GM12875 (cell line): ENCODE measurements around the gene UBE2G2.

Experiments
- H3K4me3 ChIP-seq: one replicate; pipeline ENCODE4 v1.5.1; 2011; ENCODE audit warnings: low read depth, low read length, control low read depth
- TF ChIP-seq, protein P1 (sequence below): IDR thresholded peaks from 2 replicates; pipeline ENCODE4 v1.5.1; 2011; ENCODE audit warnings: low read depth, mild to moderate bottlenecking, control low read depth, inconsistent platforms, low read length, moderate library complexity, borderline replicate concordance; ENCODE audit not compliant: insufficient read depth

The UBE2G2 gene

DNA sequence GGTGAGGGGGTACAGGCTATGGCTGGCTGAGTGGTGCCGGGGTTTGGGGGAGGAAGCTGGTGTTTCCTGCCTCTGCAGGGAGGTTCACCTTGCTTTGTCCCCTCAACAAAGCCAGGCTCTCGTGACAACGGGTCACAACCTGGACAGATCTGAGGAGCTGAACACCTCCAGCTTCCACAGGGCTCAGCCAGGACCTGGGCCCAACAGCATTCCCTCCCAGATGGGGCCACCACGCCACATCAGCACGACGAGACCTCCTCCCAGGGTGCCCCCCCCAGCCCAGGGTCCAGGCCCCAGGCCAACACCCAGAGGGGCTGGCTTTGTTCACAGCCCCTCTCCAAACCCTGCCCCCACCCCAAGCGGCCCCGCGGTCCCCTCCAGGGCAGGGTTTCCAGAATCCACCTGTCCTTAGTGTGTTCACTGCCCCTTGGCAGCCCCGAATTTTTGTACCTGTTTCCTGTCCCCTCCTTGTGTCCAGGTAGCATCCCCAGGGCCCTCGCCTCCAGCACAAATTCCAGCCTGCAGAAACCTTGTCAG lies 34.7 kb downstream of the UBE2G2 start:
- no peak overlapping the region for H3K4me3 ChIP-seq
- TF ChIP-seq, protein P1, sequence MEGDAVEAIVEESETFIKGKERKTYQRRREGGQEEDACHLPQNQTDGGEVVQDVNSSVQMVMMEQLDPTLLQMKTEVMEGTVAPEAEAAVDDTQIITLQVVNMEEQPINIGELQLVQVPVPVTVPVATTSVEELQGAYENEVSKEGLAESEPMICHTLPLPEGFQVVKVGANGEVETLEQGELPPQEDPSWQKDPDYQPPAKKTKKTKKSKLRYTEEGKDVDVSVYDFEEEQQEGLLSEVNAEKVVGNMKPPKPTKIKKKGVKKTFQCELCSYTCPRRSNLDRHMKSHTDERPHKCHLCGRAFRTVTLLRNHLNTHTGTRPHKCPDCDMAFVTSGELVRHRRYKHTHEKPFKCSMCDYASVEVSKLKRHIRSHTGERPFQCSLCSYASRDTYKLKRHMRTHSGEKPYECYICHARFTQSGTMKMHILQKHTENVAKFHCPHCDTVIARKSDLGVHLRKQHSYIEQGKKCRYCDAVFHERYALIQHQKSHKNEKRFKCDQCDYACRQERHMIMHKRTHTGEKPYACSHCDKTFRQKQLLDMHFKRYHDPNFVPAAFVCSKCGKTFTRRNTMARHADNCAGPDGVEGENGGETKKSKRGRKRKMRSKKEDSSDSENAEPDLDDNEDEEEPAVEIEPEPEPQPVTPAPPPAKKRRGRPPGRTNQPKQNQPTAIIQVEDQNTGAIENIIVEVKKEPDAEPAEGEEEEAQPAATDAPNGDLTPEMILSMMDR: no peak

DNA sequence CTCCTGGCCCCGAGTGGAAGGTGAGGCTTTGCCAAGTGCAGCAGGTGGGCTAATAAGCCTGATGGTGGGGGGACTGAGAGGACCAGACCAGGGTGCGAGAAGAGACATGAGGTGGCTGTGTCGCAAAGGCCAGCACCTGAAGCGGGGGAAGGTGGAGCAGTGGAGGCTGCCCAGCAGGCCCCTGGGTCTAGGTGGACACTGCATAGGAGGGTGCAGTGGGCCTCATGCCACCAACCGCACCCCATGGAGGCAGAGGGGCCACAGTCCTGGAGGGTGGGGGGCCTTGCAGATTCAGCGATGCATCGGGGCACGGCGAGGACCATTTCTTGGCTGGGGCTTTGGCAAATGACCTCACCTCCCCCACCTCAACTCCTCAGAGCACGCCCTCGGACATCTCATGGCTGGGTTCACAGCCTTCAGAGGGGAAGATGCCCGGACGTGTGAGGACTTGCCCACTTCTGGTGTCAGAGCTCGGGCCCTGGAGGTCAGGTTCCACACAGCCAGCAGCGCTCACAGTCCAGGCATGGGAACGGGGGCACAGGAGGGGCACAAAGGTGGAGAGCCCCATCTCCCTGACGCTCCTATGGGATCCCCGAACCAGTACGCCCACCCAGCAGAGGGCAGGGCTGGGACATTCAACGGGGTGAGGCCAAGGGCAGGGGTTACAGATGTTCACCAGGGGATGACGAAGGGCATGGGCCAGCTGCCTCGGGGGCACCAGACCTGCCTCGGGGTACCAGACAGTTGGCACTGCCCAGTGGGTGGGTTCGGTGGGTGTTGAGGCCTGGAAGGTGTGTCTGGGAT lies 35.4 kb downstream of the UBE2G2 start:
- TF ChIP-seq, protein P1: no peak
- no peak overlapping the region for H3K4me3 ChIP-seq

- TF ChIP-seq, protein P1: no peak
- no peak overlapping the region for H3K4me3 ChIP-seq
These were observed 36.2 kb downstream of the UBE2G2 start for GRCh38 chr21:44765231-44766013.

GRCh38 chr21:44764319-44765230 lies 37.0 kb downstream of the UBE2G2 start:
- TF ChIP-seq, protein P1: no peak
- no peak overlapping the region for H3K4me3 ChIP-seq

DNA sequence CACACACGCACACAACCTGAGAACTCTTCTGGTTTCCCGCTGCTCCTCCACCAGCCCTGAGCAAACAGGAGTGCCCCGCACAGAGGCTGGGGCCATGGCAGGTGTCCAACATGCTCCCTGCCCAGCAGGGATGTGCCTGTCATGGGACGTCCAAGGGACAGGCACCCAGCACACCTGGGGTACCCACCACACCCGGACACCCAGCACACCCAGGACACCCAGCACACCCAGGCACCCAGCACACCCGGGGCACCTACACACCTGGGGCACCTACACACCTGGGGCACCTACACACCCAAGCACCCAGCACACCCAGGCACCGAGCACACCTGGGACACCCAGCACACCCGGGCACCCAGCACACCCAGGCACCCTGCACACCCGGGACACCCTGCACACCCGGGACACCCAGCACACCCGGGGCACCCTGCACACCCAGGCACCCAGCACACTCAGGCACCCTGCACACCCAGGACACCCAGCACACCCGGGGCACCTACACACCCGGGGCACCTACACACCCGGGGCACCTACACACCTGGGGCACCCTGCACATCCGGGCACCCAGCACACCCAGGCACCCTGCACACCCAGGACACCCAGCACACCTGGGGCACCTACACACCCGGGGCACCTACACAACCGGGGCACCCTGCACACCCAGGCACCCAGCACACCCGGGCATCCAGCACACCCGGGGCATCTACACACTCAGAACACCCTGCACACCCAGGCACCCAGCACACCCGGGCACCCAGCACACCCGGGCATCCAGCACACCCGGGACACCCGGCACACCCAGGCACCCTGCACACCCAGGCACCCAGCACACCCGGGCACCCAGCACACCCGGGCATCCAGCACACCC lies 37.9 kb downstream of the UBE2G2 start:
- TF ChIP-seq, protein P1: no peak
- H3K4me3 ChIP-seq: no peak overlapping the region

DNA sequence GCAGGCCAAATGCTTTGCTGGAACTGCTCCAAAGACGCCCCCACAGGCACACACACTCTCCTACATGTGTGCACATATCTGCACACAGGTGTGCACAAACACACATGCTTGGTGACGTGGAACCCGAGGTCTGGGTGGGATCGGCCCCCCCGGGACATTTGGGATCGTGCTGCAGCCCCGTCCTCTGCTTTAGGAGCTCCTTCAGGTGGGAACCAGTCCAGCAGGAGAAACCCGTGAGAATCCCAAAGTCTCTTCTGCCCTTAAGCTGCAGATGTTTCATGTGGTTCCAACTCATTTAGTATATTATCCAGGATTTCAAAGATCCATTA lies 38.6 kb downstream of the UBE2G2 start:
- H3K4me3 ChIP-seq: no peak overlapping the region
- TF ChIP-seq, protein P1: no peak
